Left ventricle myocardium inferior (tissue), 1 donor: ENCODE data around the gene JARID2. TPM values are rescaled to one million over a fixed set of nuclear protein-coding genes. Genes with fewer than 3 reads are reported as not detected.

Experiments used
- DNase-seq: peaks from one replicate; pipeline ENCODE4 v3.0.0-alpha.2; 2020
- H3K27ac ChIP-seq: fragments of 200-600 bp; replicated peaks from 2 replicates; pipeline ENCODE4 v1.8.0; 2021
- H3K27me3 ChIP-seq: fragments of 200-600 bp; 2 replicates; pipeline ENCODE4 v1.8.0; 2021; ENCODE audit warnings: low read depth
- H3K36me3 ChIP-seq: fragments of 200-600 bp; 2 replicates; pipeline ENCODE4 v1.8.0; 2021
- H3K4me1 ChIP-seq: fragments of 200-600 bp; 2 replicates; pipeline ENCODE4 v1.8.0; 2021
- H3K4me3 ChIP-seq: fragments of 200-600 bp; 2 replicates; pipeline ENCODE4 v1.8.0; 2021; ENCODE audit warnings: mild to moderate bottlenecking, moderate library complexity
- H3K9me3 ChIP-seq: fragments of 200-600 bp; replicated peaks from 2 replicates; pipeline ENCODE4 v1.8.0; 2021
- intact Hi-C: fragments of 100-400 bp; cut with micrococcal nuclease; formaldehyde crosslinking; loops from one replicate; pipeline ENCODE4 v1.11.0; 2022
- total RNA-seq: library from RNA; stranded (reverse); fragmentation: NEBNext Ultra II Directional; extraction: Animal tissue kit (Norgen Biotek cat#: 25700); gene quantifications from one replicate; pipeline ENCODE4 v1.2.1, GENCODE V29; 2021
- TF ChIP-seq, protein P1 (sequence below): fragments of 200-600 bp; IDR thresholded peaks from 2 replicates; pipeline ENCODE4 v1.8.0; 2021; ENCODE audit warnings: antibody characterized with exemption, mild to moderate bottlenecking, borderline replicate concordance
- donor health status: DM: no; HTN: yes; CAD: no; lungs with severe emphysema.

JARID2 gene
- total RNA-seq, 1 donor from 2014 or later = 6.5 TPM

DNA sequence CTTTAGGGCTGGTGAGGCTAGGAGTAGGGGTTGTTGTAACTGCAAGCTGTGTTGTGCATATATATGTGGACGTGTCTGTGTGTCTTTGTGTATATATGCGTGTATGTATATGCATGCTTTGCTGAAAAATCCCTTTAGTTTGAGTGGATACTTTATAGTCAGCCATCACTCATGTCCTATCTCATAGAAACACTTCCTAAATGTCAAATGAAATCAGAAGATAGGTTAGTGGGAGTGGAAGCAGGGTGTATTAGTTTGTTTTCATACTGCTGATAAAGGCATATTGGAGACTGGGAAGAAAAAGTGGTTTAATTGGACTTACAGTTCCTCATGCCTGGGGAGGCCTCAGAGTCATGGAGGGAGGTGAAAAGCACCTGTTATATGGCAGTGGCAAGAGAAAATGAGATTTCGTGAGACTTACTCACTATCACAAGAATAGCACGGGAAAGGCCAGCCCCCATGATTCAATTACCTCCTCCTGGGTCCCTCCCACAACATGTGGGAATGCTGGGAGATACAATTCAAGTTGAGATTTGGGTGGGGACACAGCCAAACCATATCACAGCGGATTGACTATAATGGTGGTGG is 131.1 kb downstream of the JARID2 start:
- Histone ChIP-seq H3K4me1 (peaks cover 67% of the 10 kb centered on the region), H3K27me3 (no peaks in the 10 kb centered on the region), H3K4me3 (no peak overlapping the region), H3K9me3 (no peaks in the 10 kb centered on the region), H3K36me3 (no peaks in the 10 kb centered on the region), H3K27ac (no peak overlapping the region)
- no peak for DNase-seq
- intact Hi-C loops = no loop called here
- TF ChIP-seq, protein P1, sequence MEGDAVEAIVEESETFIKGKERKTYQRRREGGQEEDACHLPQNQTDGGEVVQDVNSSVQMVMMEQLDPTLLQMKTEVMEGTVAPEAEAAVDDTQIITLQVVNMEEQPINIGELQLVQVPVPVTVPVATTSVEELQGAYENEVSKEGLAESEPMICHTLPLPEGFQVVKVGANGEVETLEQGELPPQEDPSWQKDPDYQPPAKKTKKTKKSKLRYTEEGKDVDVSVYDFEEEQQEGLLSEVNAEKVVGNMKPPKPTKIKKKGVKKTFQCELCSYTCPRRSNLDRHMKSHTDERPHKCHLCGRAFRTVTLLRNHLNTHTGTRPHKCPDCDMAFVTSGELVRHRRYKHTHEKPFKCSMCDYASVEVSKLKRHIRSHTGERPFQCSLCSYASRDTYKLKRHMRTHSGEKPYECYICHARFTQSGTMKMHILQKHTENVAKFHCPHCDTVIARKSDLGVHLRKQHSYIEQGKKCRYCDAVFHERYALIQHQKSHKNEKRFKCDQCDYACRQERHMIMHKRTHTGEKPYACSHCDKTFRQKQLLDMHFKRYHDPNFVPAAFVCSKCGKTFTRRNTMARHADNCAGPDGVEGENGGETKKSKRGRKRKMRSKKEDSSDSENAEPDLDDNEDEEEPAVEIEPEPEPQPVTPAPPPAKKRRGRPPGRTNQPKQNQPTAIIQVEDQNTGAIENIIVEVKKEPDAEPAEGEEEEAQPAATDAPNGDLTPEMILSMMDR = no peak

DNA sequence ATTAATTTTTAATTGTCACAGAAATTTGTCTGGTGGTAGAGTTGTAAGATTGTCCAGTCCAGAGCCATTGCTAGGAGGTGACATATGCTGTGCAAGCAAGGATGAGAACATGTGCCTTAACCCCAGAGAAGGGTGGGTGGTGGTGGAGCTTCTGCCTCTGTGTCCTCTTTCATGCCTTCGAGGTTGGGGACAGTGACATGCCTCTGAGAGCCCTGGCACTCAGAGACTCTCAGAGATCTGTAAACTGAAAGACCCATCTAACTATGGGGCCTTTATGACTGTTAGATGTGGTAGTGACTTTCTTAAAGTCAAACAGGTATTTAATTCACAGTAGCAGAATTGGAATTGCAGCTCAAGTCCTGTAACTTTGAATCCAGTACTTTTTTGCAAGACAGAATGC is 132.4 kb downstream of the JARID2 start:
- no peak for DNase-seq
- Histone ChIP-seq H3K27me3 (no peaks in the 10 kb centered on the region), H3K4me1 (peaks cover 60% of the 10 kb centered on the region), H3K4me3 (no peak overlapping the region), H3K27ac (no peak overlapping the region), H3K36me3 (no peaks in the 10 kb centered on the region), H3K9me3 (no peaks in the 10 kb centered on the region)
- intact Hi-C loops = no loop called here
- TF ChIP-seq, protein P1 = no peak

DNA sequence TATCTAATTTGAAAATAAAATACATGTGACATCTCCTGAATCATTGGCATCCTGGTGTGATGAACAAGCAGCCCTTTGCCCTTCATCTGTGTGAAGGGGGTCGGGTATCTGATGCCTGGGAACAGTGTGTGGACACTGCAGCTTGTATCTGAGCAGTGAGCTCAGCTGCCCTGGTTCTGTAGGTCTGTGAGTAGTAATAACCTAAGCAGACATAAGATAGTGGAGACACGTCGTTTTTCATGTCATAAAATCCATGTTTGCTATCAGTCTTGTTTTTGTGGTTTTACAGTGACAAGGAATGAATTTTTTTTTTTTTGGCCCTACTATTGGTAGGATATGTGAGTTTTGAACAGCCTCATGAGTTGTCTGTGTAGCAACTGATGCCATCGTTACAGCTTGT is 133.0 kb downstream of the JARID2 start:
- intact Hi-C loops = no loop called here
- H3K4me1 ChIP-seq = peaks cover 54% of the 10 kb centered on the region
- TF ChIP-seq, protein P1 = no peak

DNA sequence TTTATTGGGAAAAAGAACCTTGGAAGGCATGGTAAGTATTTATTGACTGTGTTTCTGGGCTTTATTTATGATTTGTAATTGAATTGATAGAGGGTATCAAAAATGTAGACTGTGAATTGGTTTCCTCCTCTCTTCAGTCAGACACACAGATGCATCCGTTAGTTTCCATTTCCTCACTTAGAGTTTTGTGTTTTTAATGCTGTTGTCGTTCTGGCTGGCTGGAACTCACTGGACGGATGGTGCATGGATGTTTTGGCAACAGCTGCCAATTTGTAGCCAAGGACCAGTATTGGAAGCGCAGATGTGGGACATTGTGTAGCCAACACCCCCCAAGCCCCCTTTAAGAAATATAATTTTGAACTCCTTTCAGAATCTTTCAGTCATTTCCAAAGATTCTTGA is 134.5 kb downstream of the JARID2 start:
- Histone ChIP-seq H3K9me3 (no peaks in the 10 kb centered on the region), H3K4me1 (peaks cover 54% of the 10 kb centered on the region), H3K27me3 (no peaks in the 10 kb centered on the region), H3K36me3 (no peaks in the 10 kb centered on the region), H3K27ac (no peak overlapping the region), H3K4me3 (no peak overlapping the region)
- TF ChIP-seq, protein P1 = no peak
- DNase-seq = no peak
- intact Hi-C loops = no loop called here

More for the DNA sequence above, 133.0 kb downstream of the JARID2 start:
- H3K4me3 ChIP-seq = no peak overlapping the region
- no peak overlapping the region for H3K27ac ChIP-seq
- no peaks in the 10 kb centered on the region for H3K27me3 ChIP-seq
- DNase-seq = no peak
- H3K36me3 ChIP-seq = no peaks in the 10 kb centered on the region
- H3K9me3 ChIP-seq = no peaks in the 10 kb centered on the region

DNA sequence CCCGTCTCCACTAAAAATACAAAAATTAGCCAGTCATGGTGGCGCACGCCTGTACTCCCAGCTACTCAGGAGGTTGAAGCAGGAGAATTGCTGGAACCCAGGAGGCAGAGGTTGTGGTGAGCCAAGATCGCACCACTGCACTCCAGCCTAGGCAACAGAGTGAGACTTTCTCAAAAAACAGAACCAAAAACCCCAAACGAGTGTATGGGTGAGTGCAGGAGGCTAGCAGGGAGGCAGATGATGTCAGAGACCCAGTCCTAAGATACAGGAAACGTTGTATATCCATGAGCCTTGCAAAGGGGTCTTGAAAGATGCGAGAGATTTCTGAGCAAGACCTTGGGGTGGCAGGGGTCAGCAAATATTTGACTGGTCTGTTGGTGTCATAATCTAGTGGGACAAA is 136.2 kb downstream of the JARID2 start:
- TF ChIP-seq, protein P1 = no peak
- H3K4me3 ChIP-seq = no peak overlapping the region
- no peaks in the 10 kb centered on the region for H3K27me3 ChIP-seq
- no peaks in the 10 kb centered on the region for H3K9me3 ChIP-seq
- DNase-seq = no peak
- peaks cover 59% of the 10 kb centered on the region for H3K4me1 ChIP-seq
- intact Hi-C loops = no loop called here
- H3K27ac ChIP-seq = no peak overlapping the region
- H3K36me3 ChIP-seq = no peaks in the 10 kb centered on the region
